ENCODE results near the gene HAPLN1.
"Not testable (repeated sequence)": the region's sequence is repeated elsewhere in the genome, so short reads cannot be mapped to it uniquely, and the experiment has no call there.

Gene HAPLN1

GRCh38 chr5:83720836-83721537 lies at the start of gene HAPLN1:
HAPLN1 (minus strand) TSS chr5:83720855; CDS start chr5:83673523, 47,332 bp downstream.
- DNase-seq = no peak

GRCh38 chr5:83767409-83767992 lies 46.8 kb upstream of the HAPLN1 start:
- no peak for DNase-seq

- no peak for DNase-seq
Observed at GRCh38 chr5:83764101-83764500, 43.4 kb upstream of the HAPLN1 start.

GRCh38 chr5:83760579-83760978 lies 39.9 kb upstream of the HAPLN1 start:
- DNase-seq = no peak

GRCh38 chr5:83752700-83753099 lies 32.0 kb upstream of the HAPLN1 start:
- no peak for DNase-seq

GRCh38 chr5:83751201-83751600 lies 30.5 kb upstream of the HAPLN1 start:
- DNase-seq = no peak

- no peak for DNase-seq
Observed at GRCh38 chr5:83750749-83751148, 30.1 kb upstream of the HAPLN1 start.

GRCh38 chr5:83745816-83746215 lies 25.2 kb upstream of the HAPLN1 start:
- DNase-seq = no peak

GRCh38 chr5:83744821-83745220 lies 24.2 kb upstream of the HAPLN1 start:
- no peak for DNase-seq

- no peak for DNase-seq
Observed at GRCh38 chr5:83742089-83742488, 21.4 kb upstream of the HAPLN1 start.

- no peak for DNase-seq
Observed at GRCh38 chr5:83741571-83741970, 20.9 kb upstream of the HAPLN1 start.

GRCh38 chr5:83740741-83741140 lies 20.1 kb upstream of the HAPLN1 start:
- DNase-seq = no peak

- not testable (repeated sequence) for DNase-seq
Observed at GRCh38 chr5:83736169-83736568, 15.5 kb upstream of the HAPLN1 start.

GRCh38 chr5:83735058-83735457 lies 14.4 kb upstream of the HAPLN1 start:
- DNase-seq = not testable (repeated sequence)

- no peak for DNase-seq
Observed at GRCh38 chr5:83731638-83732037, 11.0 kb upstream of the HAPLN1 start.

GRCh38 chr5:83729362-83729761 lies 8.7 kb upstream of the HAPLN1 start:
- DNase-seq = no peak

- no peak for DNase-seq
Observed at GRCh38 chr5:83726912-83727311, 6.3 kb upstream of the HAPLN1 start.

- DNase-seq = no peak
Observed at GRCh38 chr5:83724935-83725334, 4.3 kb upstream of the HAPLN1 start.

GRCh38 chr5:83724001-83724400 lies 3.3 kb upstream of the HAPLN1 start:
- no peak for DNase-seq

- DNase-seq = no peak
Observed at GRCh38 chr5:83723031-83723430, 2.4 kb upstream of the HAPLN1 start.

- peak; percentile 69 to 81 for DNase-seq
Observed at GRCh38 chr5:83721953-83722901, 1.6 kb upstream of the HAPLN1 start.

- no peak for DNase-seq
Observed at GRCh38 chr5:83718936-83719495, 1.6 kb downstream of the HAPLN1 start.

GRCh38 chr5:83718195-83718825 lies 2.3 kb downstream of the HAPLN1 start:
- DNase-seq = peak; percentile 47 to 62

Data from SHP77 (cell line).